HepG2 (cell line): Measurements from ENCODE around the gene UTP11. TPM values are rescaled to one million over a fixed set of nuclear protein-coding genes. Genes with fewer than 3 reads are reported as not detected.

Experiments
- GABPB1 ChIP-seq: IDR thresholded peaks from 2 replicates; pipeline ENCODE4 v1.6.1; 2016; ENCODE audit warnings: mild to moderate bottlenecking, missing genetic modification reagents, moderate library complexity, missing compliant biosample characterization
- KLF13 ChIP-seq: sonication (generic); formaldehyde crosslinking; IDR thresholded peaks from 2 replicates; pipeline ENCODE4 v1.4.0; 2020; ENCODE audit warnings: mild to moderate bottlenecking, missing genetic modification reagents
- KLF9 ChIP-seq: IDR thresholded peaks from 2 replicates; pipeline ENCODE4 v1.6.1; 2016; ENCODE audit warnings: low read depth
- MTA3 ChIP-seq: sonication (generic); formaldehyde crosslinking; IDR thresholded peaks from 2 replicates; pipeline ENCODE4 v1.4.0; 2020; ENCODE audit warnings: missing genetic modification reagents
- RXRA ChIP-seq: sonication (generic); formaldehyde crosslinking; IDR thresholded peaks from 2 replicates; pipeline ENCODE4 v1.5.1; 2020; ENCODE audit warnings: missing genetic modification reagents
- SSRP1 ChIP-seq: IDR thresholded peaks from 2 replicates; pipeline ENCODE4 v1.6.1; 2016; ENCODE audit warnings: control low read depth
- ZNF12 ChIP-seq: sonication (generic); formaldehyde crosslinking; IDR thresholded peaks from 2 replicates; pipeline ENCODE4 v1.5.0; 2020; ENCODE audit warnings: missing genetic modification reagents
- ZNF207 ChIP-seq: fragments of 450-650 bp; IDR thresholded peaks from 2 replicates; pipeline ENCODE4 v1.6.1; 2016; ENCODE audit warnings: antibody characterized with exemption, borderline replicate concordance
- ZNF768 ChIP-seq: sonication (generic); formaldehyde crosslinking; IDR thresholded peaks from 2 replicates; pipeline ENCODE4 v1.4.0; 2020; ENCODE audit warnings: missing genetic modification reagents
- polyA plus RNA-seq, 8 experiments: library from polyadenylated mRNA; depleted of rRNA in 3 of 8; stranded (reverse) in 7 of 8; unstranded in 1 of 8; fragments of >200 nt; fragmentation: Illumina TruSeq in 4 of 8; extraction: Trizol in 4 of 8; gene quantifications; 2 replicates each; pipeline versions ENCODE4 v1.2.1 to v1.2.3, GENCODE V29; 2011 to 2016; ENCODE audit warnings: low read depth in 4 of 8, missing spikeins in 1 of 8, mixed read lengths in 1 of 8; ENCODE audit not compliant: insufficient read depth in 1 of 8
- total RNA-seq, 5 experiments: library from RNA; depleted of rRNA; stranded (reverse); fragments of >200 nt; fragmentation: Illumina TruSeq; extraction: Trizol; gene quantifications; 2 replicates each; pipeline ENCODE4 v1.2.3, GENCODE V29; 2016; ENCODE audit warnings: low read depth in 1 of 5
- TF ChIP-seq, protein P1 (sequence below): IDR thresholded peaks from 2 replicates; pipeline ENCODE4 v1.4.0; 2020; ENCODE audit warnings: mild to moderate bottlenecking, missing genetic modification reagents
- TF ChIP-seq, protein P2 (sequence below): sonication (generic); formaldehyde crosslinking; IDR thresholded peaks from 2 replicates; pipeline ENCODE4 v1.4.0; 2020; ENCODE audit warnings: low read depth, mild to moderate bottlenecking, missing genetic modification reagents
- TF ChIP-seq, protein P3 (sequence below): sonication (generic); formaldehyde crosslinking; IDR thresholded peaks from 2 replicates; pipeline ENCODE4 v1.5.0; 2020; ENCODE audit warnings: mild to moderate bottlenecking, missing genetic modification reagents, borderline replicate concordance
- TF ChIP-seq, protein P4 (sequence below): sonication (generic); formaldehyde crosslinking; IDR thresholded peaks from 2 replicates; pipeline ENCODE4 v1.4.0; 2020; ENCODE audit warnings: missing genetic modification reagents

The UTP11 gene
- total and polyA plus RNA-seq, 2 of the 13 experiments (the other 11 are each of a cell fraction or from before 2014, with no cell fraction given): 13.5 to 44.8 TPM

DNA sequence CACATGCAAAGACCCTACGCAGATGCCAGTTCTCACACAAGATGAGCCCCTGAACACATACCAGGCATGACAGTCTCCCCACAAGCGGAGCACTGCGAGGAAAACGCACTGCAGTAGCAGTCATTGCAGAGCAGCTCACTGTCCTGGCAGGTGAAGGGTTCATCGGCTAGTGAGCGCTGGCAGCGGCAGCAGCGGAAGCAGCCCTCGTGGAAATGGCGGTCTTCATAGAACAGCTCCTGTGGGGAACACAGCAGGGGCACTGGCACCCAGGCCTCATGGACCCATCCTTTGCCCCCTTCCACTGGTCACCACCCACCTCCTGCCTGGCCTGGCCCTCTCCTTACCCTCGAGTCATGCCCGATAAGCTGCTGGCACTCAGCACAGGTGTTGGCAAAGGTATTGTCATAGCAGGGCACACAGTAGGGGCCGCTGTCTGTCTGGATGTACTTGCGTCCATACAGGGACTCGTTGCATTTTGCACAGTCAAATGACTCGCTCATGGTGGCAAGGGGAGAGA is 13.6 kb upstream of the UTP11 start (continued):
- TF ChIP-seq, protein P1, sequence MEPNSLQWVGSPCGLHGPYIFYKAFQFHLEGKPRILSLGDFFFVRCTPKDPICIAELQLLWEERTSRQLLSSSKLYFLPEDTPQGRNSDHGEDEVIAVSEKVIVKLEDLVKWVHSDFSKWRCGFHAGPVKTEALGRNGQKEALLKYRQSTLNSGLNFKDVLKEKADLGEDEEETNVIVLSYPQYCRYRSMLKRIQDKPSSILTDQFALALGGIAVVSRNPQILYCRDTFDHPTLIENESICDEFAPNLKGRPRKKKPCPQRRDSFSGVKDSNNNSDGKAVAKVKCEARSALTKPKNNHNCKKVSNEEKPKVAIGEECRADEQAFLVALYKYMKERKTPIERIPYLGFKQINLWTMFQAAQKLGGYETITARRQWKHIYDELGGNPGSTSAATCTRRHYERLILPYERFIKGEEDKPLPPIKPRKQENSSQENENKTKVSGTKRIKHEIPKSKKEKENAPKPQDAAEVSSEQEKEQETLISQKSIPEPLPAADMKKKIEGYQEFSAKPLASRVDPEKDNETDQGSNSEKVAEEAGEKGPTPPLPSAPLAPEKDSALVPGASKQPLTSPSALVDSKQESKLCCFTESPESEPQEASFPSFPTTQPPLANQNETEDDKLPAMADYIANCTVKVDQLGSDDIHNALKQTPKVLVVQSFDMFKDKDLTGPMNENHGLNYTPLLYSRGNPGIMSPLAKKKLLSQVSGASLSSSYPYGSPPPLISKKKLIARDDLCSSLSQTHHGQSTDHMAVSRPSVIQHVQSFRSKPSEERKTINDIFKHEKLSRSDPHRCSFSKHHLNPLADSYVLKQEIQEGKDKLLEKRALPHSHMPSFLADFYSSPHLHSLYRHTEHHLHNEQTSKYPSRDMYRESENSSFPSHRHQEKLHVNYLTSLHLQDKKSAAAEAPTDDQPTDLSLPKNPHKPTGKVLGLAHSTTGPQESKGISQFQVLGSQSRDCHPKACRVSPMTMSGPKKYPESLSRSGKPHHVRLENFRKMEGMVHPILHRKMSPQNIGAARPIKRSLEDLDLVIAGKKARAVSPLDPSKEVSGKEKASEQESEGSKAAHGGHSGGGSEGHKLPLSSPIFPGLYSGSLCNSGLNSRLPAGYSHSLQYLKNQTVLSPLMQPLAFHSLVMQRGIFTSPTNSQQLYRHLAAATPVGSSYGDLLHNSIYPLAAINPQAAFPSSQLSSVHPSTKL (CRISPR knock-in tag): no peak
- TF ChIP-seq RXRA (CRISPR knock-in tag): no peak
- TF ChIP-seq MTA3 (CRISPR knock-in tag): no peak
- TF ChIP-seq SSRP1: 0 out of 2 replicates have a peak, but pooled peaks have one; percentile 22
- no peak for TF ChIP-seq KLF13
- no peak for TF ChIP-seq KLF9
- TF ChIP-seq, protein P2, sequence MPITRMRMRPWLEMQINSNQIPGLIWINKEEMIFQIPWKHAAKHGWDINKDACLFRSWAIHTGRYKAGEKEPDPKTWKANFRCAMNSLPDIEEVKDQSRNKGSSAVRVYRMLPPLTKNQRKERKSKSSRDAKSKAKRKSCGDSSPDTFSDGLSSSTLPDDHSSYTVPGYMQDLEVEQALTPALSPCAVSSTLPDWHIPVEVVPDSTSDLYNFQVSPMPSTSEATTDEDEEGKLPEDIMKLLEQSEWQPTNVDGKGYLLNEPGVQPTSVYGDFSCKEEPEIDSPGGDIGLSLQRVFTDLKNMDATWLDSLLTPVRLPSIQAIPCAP: no peak
- no peak for TF ChIP-seq ZNF768
- TF ChIP-seq, protein P3, sequence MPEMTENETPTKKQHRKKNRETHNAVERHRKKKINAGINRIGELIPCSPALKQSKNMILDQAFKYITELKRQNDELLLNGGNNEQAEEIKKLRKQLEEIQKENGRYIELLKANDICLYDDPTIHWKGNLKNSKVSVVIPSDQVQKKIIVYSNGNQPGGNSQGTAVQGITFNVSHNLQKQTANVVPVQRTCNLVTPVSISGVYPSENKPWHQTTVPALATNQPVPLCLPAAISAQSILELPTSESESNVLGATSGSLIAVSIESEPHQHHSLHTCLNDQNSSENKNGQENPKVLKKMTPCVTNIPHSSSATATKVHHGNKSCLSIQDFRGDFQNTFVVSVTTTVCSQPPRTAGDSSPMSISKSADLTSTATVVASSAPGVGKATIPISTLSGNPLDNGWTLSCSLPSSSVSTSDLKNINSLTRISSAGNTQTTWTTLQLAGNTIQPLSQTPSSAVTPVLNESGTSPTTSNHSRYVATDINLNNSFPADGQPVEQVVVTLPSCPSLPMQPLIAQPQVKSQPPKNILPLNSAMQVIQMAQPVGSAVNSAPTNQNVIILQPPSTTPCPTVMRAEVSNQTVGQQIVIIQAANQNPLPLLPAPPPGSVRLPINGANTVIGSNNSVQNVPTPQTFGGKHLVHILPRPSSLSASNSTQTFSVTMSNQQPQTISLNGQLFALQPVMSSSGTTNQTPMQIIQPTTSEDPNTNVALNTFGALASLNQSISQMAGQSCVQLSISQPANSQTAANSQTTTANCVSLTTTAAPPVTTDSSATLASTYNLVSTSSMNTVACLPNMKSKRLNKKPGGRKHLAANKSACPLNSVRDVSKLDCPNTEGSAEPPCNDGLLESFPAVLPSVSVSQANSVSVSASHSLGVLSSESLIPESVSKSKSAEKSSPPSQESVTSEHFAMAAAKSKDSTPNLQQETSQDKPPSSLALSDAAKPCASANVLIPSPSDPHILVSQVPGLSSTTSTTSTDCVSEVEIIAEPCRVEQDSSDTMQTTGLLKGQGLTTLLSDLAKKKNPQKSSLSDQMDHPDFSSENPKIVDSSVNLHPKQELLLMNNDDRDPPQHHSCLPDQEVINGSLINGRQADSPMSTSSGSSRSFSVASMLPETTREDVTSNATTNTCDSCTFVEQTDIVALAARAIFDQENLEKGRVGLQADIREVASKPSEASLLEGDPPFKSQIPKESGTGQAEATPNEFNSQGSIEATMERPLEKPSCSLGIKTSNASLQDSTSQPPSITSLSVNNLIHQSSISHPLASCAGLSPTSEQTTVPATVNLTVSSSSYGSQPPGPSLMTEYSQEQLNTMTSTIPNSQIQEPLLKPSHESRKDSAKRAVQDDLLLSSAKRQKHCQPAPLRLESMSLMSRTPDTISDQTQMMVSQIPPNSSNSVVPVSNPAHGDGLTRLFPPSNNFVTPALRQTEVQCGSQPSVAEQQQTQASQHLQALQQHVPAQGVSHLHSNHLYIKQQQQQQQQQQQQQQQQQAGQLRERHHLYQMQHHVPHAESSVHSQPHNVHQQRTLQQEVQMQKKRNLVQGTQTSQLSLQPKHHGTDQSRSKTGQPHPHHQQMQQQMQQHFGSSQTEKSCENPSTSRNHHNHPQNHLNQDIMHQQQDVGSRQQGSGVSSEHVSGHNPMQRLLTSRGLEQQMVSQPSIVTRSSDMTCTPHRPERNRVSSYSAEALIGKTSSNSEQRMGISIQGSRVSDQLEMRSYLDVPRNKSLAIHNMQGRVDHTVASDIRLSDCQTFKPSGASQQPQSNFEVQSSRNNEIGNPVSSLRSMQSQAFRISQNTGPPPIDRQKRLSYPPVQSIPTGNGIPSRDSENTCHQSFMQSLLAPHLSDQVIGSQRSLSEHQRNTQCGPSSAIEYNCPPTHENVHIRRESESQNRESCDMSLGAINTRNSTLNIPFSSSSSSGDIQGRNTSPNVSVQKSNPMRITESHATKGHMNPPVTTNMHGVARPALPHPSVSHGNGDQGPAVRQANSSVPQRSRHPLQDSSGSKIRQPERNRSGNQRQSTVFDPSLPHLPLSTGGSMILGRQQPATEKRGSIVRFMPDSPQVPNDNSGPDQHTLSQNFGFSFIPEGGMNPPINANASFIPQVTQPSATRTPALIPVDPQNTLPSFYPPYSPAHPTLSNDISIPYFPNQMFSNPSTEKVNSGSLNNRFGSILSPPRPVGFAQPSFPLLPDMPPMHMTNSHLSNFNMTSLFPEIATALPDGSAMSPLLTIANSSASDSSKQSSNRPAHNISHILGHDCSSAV: 0 out of 2 replicates have a peak, but pooled peaks have one; percentile 40
- TF ChIP-seq, protein P4, sequence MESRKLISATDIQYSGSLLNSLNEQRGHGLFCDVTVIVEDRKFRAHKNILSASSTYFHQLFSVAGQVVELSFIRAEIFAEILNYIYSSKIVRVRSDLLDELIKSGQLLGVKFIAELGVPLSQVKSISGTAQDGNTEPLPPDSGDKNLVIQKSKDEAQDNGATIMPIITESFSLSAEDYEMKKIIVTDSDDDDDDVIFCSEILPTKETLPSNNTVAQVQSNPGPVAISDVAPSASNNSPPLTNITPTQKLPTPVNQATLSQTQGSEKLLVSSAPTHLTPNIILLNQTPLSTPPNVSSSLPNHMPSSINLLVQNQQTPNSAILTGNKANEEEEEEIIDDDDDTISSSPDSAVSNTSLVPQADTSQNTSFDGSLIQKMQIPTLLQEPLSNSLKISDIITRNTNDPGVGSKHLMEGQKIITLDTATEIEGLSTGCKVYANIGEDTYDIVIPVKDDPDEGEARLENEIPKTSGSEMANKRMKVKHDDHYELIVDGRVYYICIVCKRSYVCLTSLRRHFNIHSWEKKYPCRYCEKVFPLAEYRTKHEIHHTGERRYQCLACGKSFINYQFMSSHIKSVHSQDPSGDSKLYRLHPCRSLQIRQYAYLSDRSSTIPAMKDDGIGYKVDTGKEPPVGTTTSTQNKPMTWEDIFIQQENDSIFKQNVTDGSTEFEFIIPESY (CRISPR knock-in tag): peak; percentile 67; the same call in 1 of the 2 replicates
- 0 out of 2 replicates have a peak, but pooled peaks have one; percentile 5 for TF ChIP-seq GABPB1
- no peak for TF ChIP-seq ZNF207
- TF ChIP-seq ZNF12: no peak
